Measurements from ENCODE around the gene MRPS23. TPM values are rescaled to one million over a fixed set of nuclear protein-coding genes. Genes with fewer than 3 reads are reported as not detected.

Gene MRPS23
- polyA plus RNA-seq, 1 donor from 2014 or later = 80.5 TPM

- H3K4me3 ChIP-seq (ENCODE audit: low read length) = no peak overlapping the region
- TF ChIP-seq EZH2 (IDR thresholded peaks at IDR 0.05; ENCODE audit: borderline replicate concordance, insufficient read depth, low read length, poor library complexity, severe bottlenecking) (no peak), RAD21 (conservative IDR thresholded peaks at IDR 0.05) (no peak), POLR2AphosphoS5 (IDR thresholded peaks at IDR 0.05) (no peak), EP300 (conservative IDR thresholded peaks at IDR 0.05; ENCODE audit: poor library complexity, severe bottlenecking) (no peak)
- H3F3A ChIP-seq (ENCODE audit: insufficient read depth, low read length, poor library complexity, severe bottlenecking) = no peaks in the 10 kb centered on the region
- no peaks in the 10 kb centered on the region for H3K9me2 ChIP-seq (ENCODE audit: insufficient read depth, low read length)
- no peak overlapping the region for H3K9ac ChIP-seq (ENCODE audit: low read length)
- no peaks in the 10 kb centered on the region for H4K20me1 ChIP-seq (ENCODE audit: insufficient read depth)
- H3K79me2 ChIP-seq (replicated peaks; ENCODE audit: insufficient read depth, low read length) = no peaks in the 10 kb centered on the region
- no peak overlapping the region for H3K27ac ChIP-seq (ENCODE audit: low read length)
- no peak overlapping the region for H2AFZ ChIP-seq (ENCODE audit: low read depth, low read length)
- H3K27me3 ChIP-seq (ENCODE audit: insufficient read depth, low read depth, low read length) = no peaks in the 10 kb centered on the region
- no peaks in the 10 kb centered on the region for H3K9me3 ChIP-seq (ENCODE audit: low read length)
- H3K4me2 ChIP-seq (ENCODE audit: low read length) = no peak overlapping the region
- H3K36me3 ChIP-seq (ENCODE audit: insufficient read depth, low read length) = no peaks in the 10 kb centered on the region
These were observed 41.0 kb downstream of the MRPS23 start for GRCh38 chr17:57808882-57809281.

GRCh38 chr17:57806167-57806830 is 43.5 kb downstream of the MRPS23 start:
- Histone ChIP-seq H4K20me1 (ENCODE audit: insufficient read depth) (no peaks in the 10 kb centered on the region), H3K36me3 (ENCODE audit: insufficient read depth, low read length) (no peaks in the 10 kb centered on the region), H3K4me2 (ENCODE audit: low read length) (no peak overlapping the region), H3K27ac (ENCODE audit: low read length) (no peak overlapping the region), H3K27me3 (ENCODE audit: insufficient read depth, low read depth, low read length) (no peaks in the 10 kb centered on the region), H3K9ac (ENCODE audit: low read length) (no peak overlapping the region), H3K9me3 (ENCODE audit: low read length) (peaks cover 1% of the 10 kb centered on the region), H3K4me3 (ENCODE audit: low read length) (no peak overlapping the region), H3K79me2 (replicated peaks; ENCODE audit: insufficient read depth, low read length) (no peaks in the 10 kb centered on the region), H2AFZ (ENCODE audit: low read depth, low read length) (no peak overlapping the region), H3K9me2 (ENCODE audit: insufficient read depth, low read length) (no peaks in the 10 kb centered on the region), H3F3A (ENCODE audit: insufficient read depth, low read length, poor library complexity, severe bottlenecking) (no peaks in the 10 kb centered on the region)
- TF ChIP-seq MXI1 (conservative IDR thresholded peaks at IDR 0.05; ENCODE audit: poor library complexity, severe bottlenecking) (no peak), REST (IDR thresholded peaks at IDR 0.05; ENCODE audit: borderline replicate concordance) (no peak), CTCF (IDR thresholded peaks at IDR 0.05; ENCODE audit: poor library complexity, severe bottlenecking) (no peak), POLR2AphosphoS5 (IDR thresholded peaks at IDR 0.05) (no peak), SMC3 (conservative IDR thresholded peaks at IDR 0.05; ENCODE audit: poor library complexity) (no peak), EP300 (conservative IDR thresholded peaks at IDR 0.05; ENCODE audit: poor library complexity, severe bottlenecking) (no peak), RAD21 (conservative IDR thresholded peaks at IDR 0.05) (no peak), EZH2 (IDR thresholded peaks at IDR 0.05; ENCODE audit: borderline replicate concordance, insufficient read depth, low read length, poor library complexity, severe bottlenecking) (no peak), TAF1 (IDR thresholded peaks at IDR 0.05; ENCODE audit: low read depth) (no peak)
